ENCODE results near the gene WDR86.

WDR86 gene

GRCh38 chr7:151406886-151407583 is 2.8 kb downstream of the WDR86 start:
- no peak for DNase-seq (ENCODE audit: low spot score)

DNA sequence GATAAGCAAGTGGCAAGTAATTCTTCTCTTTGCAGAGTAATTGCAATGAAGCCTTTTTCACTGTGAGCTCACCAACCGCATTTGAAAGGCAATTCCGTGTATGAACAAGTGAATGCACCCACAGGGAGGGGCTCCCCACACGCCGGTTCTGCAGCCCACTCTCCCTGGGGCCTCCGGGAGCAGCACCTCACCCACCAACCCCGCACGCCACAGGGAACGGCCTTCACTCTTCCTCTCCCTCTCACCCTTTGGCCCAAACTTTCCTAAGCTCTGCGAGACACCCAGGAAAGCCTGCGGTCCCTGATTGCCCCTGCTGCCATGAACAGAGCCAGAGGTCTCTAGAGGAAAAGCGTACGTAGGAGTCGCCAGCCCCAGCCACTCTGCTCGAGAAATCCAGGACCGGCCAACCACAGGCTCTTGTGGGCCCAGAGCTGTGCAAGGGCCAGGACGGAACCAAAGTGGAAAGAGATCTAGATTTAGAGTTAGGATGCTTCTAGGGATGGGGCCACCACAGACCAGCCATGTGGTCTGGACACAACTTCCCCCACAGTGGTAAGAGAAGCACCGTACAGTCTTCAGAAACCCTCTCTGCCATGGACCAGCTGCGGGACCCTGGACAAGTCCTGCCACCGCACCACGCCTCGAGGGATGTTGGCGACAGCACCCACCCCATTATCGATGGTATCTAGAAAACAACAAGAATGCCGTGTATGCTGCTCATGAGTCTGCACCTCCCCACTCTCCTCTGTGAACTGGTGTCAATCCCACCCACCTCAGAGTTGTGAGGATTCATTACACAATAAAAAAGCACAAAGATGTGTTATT is 3.6 kb downstream of the WDR86 start:
- DNase-seq (ENCODE audit: low spot score) = no peak

GRCh38 chr7:151405588-151405987 is 4.2 kb downstream of the WDR86 start:
- DNase-seq (ENCODE audit: low spot score) = no peak

DNA sequence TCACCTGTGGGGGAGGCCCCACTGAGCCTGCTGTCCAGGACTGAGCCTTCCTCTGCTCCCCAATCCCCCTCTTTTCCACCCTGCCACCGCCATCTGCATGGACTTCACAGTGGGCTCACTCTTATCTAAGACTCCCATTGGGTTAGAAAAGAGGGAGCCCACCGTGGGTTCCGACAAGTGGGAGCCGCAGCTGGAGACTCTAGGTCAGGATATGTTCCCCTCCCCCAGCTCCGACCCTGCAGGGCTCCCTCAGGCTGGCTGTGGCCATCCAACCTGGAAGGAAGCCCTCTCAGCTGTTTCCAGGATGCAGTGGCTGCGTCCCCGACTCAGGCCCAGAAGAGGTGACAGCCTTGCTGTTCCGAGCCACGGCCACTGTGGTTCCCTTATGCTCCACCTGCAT is 4.8 kb downstream of the WDR86 start:
- DNase-seq (ENCODE audit: low spot score) = no peak

DNA sequence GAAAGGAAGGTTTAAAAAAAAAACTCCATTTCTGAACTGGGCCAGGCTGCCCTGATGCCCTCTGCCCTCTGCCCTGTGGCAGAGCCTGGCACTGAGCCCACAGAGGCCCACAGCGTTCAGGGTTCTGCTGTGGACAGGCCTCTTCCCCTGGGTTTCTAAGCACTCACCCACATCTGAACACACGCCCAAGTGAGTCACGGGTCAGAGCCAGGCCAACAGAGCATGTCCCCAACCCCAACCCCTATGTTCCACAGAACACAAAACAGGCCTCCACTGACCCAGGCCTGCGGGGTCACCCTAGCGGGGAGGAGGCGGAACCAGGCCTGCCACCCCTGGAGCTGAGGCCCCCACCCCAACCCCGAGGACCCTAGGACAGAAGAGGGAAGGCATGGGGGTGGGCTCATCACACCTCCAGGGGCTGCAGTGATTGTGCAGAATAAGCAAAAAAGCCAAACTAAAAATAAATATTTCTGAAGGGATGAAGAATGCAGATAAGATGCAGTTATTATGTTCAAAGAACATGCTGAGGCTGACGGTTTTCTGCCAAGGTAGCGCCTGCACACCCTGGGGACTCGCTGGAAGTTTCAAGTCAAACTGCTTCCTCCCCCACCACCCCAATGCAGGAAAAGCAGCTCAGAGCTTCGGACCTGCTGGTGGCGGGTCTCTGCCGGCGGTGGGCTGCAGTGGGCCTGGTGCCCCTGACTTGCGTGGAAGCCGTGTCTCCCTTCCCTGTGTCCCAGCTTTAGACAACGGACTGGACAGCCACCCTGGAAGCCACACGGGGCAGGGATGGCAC is 5.4 kb downstream of the WDR86 start:
- no peak for DNase-seq (ENCODE audit: low spot score)

- DNase-seq (ENCODE audit: low spot score) = no peak
Measured at GRCh38 chr7:151403764-151404163, 6.1 kb downstream of the WDR86 start.

- DNase-seq (ENCODE audit: low spot score) = no peak
Measured at GRCh38 chr7:151402029-151402835, 7.6 kb downstream of the WDR86 start.

DNA sequence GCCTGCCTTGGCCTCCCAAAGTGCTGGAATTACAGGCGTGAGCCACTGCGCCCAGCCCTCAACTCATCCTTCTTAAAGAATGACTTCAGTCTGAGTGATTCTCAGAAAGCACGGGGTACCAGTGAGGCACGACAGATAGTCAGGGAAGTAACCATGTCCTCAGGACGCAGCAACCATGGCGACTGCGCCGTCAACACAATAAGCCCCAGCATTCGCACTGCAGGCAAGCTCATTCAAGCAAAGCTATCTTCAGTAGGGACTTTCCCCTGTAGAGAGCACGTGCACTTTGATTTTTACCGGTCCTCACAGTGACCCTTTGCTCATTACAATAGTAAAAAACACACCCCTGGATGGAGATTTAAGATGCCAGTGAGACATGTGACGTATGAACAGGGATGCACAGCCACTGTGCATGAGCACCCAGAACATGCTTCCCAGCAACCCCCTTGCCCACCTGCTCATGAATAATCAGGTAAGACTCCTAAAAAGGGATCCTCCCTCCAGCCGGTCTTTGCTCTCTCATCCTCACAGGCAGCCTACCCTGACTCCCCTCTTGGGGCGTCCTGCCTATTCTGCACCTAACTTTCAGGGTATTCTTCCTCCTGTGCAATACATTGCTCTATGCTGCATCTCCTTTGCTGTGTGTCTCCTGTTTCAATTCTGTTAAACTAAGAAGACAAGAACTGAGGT is 9.1 kb downstream of the WDR86 start:
- DNase-seq (ENCODE audit: low spot score) = no peak

- no peak for DNase-seq (ENCODE audit: low spot score)
Measured at GRCh38 chr7:151399906-151400305, 9.9 kb downstream of the WDR86 start.

DNA sequence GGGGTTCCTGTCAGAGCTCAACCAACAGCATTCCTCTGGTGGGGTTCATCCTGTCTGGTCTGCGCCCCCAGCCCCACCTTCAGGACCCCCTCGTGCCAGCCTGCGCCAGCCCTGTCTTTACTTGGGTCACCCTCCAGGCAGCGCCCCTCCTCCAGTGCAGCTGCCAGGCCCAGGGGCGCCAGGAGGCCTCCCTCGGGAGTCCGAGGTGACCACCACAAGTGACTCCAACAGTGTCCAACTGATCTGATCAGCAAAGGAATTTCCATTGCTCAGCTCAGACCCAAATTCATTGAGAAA is 10.6 kb downstream of the WDR86 start:
- no peak for DNase-seq (ENCODE audit: low spot score)

DNA sequence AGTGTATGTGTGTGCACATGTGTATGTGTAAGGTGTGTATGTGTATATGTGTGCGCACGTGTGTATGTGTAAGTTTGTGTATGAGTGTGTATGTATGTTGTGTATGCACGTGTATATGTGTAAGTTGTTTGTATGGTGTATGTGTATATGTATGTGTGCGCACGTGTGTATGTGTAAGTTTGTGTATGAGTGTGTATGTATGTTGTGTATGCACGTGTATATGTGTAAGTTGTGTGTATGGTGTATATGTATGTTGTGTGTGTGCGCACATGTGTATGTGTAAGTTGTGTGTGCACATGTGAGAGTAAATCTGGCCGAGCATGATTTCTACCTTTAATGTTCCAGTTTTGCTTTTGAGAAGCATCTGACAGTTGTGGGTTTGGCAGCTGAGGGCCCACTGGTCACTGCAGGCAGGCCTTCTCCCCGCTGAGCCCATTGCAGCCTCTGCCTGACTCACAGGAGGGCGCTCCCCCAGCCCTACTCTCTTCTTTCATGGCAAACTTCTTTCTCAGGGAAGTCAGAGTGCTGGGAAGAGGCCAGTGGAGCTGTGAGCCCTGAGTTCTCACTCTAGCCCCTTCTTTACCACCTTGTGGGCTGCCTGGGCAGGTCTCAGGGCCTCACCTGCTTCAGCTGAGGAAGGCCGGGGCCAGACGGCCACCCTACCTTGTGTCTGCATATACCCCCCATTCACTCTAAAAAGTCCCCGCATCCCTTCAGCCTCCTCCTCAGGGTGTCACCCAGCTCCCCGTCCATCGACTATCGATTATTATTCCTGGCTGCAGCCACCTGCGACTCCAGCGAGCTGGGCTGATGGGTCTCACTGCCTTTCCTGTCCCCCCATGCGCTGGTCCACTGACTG is 11.2 kb downstream of the WDR86 start:
- no peak for DNase-seq (ENCODE audit: low spot score)

DNA sequence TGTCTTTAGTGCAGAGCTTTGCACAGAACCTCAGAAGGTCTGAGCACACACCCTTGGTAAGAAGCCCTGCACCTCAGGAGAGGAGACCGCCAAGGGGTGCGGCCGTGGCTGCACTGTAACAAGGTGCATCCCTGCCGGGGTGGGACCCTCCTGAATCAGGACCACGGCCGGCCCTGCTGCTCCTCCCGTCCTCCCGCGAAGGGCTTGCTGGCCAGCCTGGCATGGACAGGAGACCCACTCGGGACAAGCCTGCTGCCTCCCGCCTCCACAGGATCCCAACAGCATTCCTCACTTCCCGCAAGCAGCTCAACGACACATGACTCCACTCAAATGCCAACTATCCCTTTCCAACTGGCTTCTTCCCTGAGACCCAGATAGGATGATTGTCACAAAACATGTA is 12.8 kb downstream of the WDR86 start:
- no peak for DNase-seq (ENCODE audit: low spot score)

DNA sequence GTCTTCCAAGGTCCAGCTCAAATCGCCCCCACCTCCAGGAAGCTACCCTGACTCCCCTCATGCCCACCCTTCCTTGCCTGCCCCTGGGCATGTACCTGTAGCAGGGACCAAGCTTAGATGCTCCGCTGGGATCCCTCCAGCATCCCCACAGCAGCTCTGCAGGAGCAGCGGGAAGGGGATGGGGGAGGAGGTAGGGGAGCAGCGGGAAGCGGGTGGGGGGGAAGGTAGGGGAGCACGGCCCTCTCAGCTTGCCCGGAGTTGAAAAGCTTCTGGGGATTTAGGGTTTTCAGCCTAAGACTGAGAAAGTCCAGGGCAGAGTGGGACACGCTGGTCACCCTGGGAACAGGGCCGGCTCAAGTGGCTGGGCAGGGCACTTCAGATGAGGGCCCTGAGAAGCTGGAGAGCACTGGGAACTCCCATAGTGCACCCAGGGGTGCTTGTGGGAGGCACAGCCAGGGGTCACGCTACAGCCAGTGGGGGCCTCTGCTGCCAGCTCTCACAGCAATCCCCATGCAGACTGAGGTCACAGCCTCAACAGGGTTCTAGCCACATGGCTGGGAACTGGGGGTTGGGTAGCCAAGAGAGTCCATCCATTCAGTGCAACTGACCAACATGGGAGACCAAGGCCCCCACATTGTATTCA is 13.4 kb downstream of the WDR86 start:
- DNase-seq (ENCODE audit: low spot score) = no peak

DNA sequence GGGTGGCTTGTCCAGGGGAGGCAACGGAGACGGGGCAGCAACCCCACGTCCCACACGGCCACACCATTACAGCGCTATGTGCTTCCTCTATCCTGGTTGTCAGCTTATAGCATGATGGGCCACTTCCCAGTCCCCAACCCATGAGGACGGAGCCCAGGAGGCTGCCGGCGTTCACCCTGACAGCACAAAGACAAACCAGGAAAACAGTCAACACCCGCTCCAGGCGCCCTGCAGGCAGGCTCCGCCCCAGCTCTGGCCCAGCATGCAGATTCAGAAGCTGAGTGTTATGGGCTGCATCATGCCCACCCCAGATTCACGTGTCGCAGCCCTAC is 14.8 kb downstream of the WDR86 start:
- DNase-seq (ENCODE audit: low spot score) = no peak

DNA sequence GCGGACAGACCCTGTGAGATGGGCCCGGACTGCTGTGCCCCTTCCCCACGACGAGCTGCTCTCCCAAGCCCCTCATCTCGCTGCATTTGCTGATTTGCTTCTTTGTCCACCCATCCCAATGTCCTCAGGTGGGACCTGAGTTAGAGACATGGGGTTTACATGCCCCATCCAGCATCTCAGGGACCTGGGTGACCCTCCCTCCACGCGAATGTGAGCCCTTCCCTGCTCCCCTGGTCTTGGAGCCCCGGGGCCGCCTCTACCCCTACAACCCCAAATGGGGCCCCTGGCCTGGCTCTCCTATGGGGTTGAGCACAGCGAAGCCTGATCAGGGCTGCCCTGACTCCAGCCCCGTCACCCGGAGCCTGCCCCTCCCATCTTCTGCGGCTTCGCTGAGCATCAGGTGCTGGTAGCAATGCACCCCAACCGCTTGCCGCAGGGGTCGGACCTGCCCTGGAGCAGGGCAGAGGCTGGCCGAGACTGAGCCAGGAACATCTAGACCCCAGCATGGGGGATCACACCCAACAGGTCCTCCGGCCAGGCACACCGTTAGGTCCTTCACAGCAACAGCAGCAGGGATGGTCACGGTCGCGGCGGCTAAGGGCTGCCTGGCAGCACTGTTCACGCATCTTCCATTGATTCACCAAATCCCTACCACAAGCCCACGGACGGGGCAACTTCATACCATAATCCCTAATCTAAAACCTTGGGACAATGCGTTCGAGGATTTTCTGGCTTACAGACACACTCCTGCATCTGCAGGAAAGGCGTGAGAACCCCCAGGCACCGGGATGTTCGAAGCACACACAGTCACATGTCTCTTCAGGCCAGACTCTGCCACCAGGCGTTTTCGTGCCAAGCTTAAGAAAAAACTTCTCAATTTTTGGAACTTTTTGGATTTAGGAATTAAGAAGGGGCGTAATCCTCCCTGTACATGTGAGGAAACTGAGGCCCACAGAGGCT is 15.5 kb downstream of the WDR86 start:
- no peak for DNase-seq (ENCODE audit: low spot score)

GRCh38 chr7:151393031-151393977 is 16.5 kb downstream of the WDR86 start:
- no peak for DNase-seq (ENCODE audit: low spot score)

GRCh38 chr7:151392426-151392825 is 17.4 kb downstream of the WDR86 start:
- no peak for DNase-seq (ENCODE audit: low spot score)

DNA sequence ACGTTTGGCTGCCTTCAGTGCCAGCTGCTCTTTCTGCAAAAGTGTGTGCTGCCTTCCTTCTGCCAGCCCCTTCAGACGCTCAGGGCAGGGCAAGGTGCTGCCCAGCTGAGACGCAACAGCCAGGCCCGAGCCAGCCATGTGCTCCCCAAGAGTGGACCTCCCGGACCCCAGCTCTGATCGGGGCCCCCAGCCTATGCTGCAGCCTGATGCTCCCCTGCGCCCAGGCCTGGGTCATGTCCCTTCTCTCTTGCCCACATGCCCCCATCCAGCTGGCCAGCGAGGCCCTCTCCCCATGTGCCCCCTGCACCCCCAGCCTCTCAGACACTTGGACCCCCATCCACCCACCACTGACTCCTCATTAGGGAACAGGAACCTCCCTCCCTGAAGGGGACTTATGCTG is 17.8 kb downstream of the WDR86 start:
- no peak for DNase-seq (ENCODE audit: low spot score)

All from ecto neural progenitor cell (in vitro differentiated cells).